GM12874 (cell line): ENCODE measurements around the gene GPATCH2.

Experiments used
- TF ChIP-seq, protein P1 (sequence below): IDR thresholded peaks from 2 replicates; pipeline ENCODE4 v1.5.1; 2011; ENCODE audit warnings: low read depth, mild to moderate bottlenecking, control low read depth, low read length, moderate library complexity; ENCODE audit not compliant: insufficient read depth

The GPATCH2 gene

DNA sequence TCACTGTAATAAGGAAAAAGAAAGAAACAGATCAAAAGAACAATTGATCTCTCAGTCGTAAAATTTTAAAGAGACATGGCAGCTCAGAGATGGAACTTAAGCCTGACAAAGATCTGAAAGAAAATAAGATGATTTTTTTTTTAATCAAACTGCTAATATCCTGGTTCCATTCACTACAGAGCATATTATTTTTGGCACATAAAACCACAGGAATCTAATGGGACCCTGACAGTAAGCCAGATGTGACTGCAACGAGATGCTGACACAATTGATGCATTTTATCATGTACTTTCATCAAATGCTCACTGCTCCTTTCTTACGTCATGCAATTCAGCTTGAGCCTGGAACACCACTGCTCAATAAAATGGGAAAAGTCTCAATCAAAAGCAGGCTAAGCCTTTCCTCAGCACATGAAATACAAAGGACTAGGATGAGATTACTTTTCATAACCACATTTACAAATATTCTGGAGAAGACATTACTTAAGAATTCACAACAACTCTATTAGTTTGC, 16.6 kb downstream of the GPATCH2 start:
- TF ChIP-seq, protein P1, sequence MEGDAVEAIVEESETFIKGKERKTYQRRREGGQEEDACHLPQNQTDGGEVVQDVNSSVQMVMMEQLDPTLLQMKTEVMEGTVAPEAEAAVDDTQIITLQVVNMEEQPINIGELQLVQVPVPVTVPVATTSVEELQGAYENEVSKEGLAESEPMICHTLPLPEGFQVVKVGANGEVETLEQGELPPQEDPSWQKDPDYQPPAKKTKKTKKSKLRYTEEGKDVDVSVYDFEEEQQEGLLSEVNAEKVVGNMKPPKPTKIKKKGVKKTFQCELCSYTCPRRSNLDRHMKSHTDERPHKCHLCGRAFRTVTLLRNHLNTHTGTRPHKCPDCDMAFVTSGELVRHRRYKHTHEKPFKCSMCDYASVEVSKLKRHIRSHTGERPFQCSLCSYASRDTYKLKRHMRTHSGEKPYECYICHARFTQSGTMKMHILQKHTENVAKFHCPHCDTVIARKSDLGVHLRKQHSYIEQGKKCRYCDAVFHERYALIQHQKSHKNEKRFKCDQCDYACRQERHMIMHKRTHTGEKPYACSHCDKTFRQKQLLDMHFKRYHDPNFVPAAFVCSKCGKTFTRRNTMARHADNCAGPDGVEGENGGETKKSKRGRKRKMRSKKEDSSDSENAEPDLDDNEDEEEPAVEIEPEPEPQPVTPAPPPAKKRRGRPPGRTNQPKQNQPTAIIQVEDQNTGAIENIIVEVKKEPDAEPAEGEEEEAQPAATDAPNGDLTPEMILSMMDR: no peak

DNA sequence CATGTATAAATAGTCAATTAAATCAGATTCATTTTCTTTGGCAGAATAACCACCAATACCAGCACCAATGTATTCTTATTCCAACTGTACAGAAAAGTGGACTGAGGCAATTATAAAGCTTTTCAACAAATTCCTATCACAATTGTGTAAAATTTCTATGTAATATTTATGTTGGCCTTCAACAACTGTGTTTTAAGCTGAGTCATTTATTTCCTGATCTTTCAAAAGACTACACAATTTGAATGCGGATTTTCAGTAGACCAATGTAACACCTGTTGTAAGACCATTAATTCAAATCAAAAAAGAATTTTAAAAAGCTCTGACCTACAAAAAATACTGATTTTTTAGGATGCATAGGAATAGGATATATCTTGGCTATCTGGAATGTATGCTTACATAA, 25.5 kb downstream of the GPATCH2 start:
- TF ChIP-seq, protein P1: no peak

DNA sequence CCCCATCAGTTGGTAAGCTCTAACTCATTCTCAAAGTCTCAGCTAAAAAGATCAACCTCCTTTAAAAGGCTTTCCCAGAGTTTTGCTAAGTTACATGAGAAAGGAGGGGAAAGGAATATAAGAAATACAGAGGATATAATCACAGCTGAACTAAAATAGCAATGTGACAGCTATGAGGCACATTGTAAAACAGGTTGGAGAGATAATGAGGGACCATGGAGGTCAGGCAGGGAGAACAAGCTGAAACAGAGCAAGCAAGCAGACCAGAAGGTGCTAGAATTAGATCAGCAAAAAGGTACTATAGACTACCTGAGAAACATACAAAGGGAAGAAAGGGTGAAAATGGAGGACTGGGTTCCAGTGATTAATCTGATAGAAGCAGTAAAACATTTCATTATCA, 28.5 kb downstream of the GPATCH2 start:
- TF ChIP-seq, protein P1: no peak

DNA sequence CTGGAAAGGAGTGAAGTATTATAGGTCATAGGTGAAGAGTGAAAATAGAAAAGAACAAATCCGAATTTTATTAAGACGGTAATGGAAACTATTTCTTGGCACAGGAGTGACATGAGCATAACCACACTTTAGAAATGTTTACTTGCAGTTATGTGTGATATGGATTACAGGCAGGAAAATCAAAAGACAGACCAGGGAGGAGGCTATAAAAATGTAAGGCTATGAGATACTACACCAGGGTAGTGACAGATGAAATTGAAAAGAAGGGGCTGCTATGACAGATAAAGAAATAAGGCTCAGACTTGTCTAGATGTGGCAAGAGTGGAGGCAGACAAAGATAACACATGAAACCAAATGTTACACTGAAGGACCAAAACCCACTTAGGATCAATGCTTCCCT, 31.7 kb downstream of the GPATCH2 start:
- TF ChIP-seq, protein P1: no peak

DNA sequence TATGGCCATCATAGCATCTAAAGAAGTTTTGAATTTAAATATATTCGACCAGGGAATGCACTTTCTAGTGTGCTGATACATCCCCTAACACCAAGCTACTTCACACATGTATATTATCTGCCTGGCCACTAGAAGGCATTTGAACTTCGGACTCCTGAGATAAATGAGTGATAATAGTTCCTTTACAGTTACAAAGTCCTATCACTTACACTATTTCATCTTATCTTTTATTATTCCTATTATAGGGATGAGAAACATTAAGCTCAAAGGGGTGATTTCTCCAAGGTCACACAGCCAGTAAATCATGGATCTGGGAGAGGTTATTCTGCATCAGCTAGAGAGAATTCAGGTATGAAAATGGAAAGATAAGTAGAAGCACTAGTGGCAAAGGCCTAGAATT, 40.3 kb downstream of the GPATCH2 start:
- TF ChIP-seq, protein P1: no peak

DNA sequence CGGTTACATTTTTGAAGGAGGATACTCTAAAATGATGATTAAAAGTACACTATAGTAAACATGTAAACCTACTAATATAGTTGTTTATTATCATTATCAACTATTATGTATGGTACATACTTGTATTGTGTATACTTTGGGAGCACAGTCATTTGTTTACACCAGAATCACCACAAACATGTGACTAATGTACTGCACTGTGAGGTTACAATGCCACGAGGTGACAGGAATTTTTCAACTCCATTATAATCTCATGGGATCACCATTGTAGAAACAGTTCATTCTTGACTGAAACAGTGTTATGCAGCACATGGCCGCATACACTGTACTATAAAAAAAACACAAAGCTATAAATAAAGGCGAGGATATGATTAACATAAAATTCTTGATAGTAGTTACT, 44.3 kb downstream of the GPATCH2 start:
- TF ChIP-seq, protein P1: no peak

DNA sequence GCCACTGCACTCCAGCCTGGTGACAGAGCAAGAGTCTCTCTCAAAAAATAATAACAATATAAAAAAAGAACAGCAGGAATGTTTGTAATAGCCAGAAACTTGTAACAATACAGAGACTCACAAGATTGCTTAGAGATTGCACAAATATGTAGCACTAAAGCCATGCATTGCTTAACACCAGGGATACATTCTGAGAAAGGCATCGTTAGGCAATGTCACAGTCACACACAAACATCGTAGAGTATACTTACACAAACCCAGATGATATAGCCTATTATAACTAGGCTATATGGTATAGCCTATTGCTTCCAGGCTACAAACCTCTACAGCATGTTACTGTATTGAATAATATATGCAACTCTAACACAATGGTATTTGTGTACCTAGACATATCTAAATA, 45.3 kb downstream of the GPATCH2 start:
- TF ChIP-seq, protein P1: no peak
